BLaER1 (cell line): ENCODE measurements around the gene KIR3DL2.
"Not testable (repeated sequence)": the region's sequence is repeated elsewhere in the genome, so short reads cannot be mapped to it uniquely, and the experiment has no call there.

Source experiments
- H3K27ac ChIP-seq: shearing (Covaris generic); formaldehyde crosslinking; 2 replicates; pipeline ENCODE4 v1.8.1; 2022
- H3K27me3 ChIP-seq: shearing (Covaris generic); formaldehyde crosslinking; 2 replicates; pipeline ENCODE4 v1.8.1; 2022
- H3K36me3 ChIP-seq: shearing (Covaris generic); formaldehyde crosslinking; 2 replicates; pipeline ENCODE4 v1.8.1; 2022
- H3K4me1 ChIP-seq: shearing (Covaris generic); formaldehyde crosslinking; 2 replicates; pipeline ENCODE4 v1.8.1; 2022
- H3K4me2 ChIP-seq: shearing (Covaris generic); formaldehyde crosslinking; 2 replicates; pipeline ENCODE4 v1.8.1; 2022
- H3K4me3 ChIP-seq: shearing (Covaris generic); formaldehyde crosslinking; 2 replicates; pipeline ENCODE4 v1.8.1; 2022
- H3K9ac ChIP-seq: shearing (Covaris generic); formaldehyde crosslinking; 2 replicates; pipeline ENCODE4 v1.8.1; 2022
- H3K9me3 ChIP-seq: shearing (Covaris generic); formaldehyde crosslinking; 2 replicates; pipeline ENCODE4 v1.8.1; 2022
- H4K20me1 ChIP-seq: shearing (Covaris generic); formaldehyde crosslinking; 2 replicates; pipeline ENCODE4 v1.8.1; 2022
- Cebpa-rat ChIP-seq: shearing (Covaris generic); IDR thresholded peaks from 2 replicates; pipeline ENCODE4 v1.8.1; 2022

Gene KIR3DL2

GRCh38 chr19:54875506-54875905 lies 25.3 kb downstream of the KIR3DL2 start:
- H3K9me3 ChIP-seq, result no peaks in the 10 kb centered on the region
- no peak for TF ChIP-seq Cebpa-rat
- no peak overlapping the region for H3K9ac ChIP-seq
- no peaks in the 10 kb centered on the region for H3K27me3 ChIP-seq
- H3K27ac ChIP-seq, result peak overlapping the region; percentile 27; the same call in 1 of the 2 replicates
- H3K36me3 ChIP-seq, result no peaks in the 10 kb centered on the region
- H3K4me2 ChIP-seq, result peak overlapping the region; percentile 47
- H3K4me1 ChIP-seq, result peaks cover 32% of the 10 kb centered on the region
- H4K20me1 ChIP-seq, result no peaks in the 10 kb centered on the region
- H3K4me3 ChIP-seq, result no peak overlapping the region

GRCh38 chr19:54877471-54877870 lies 27.2 kb downstream of the KIR3DL2 start:
- Histone ChIP-seq H4K20me1 (no peaks in the 10 kb centered on the region), H3K9ac (no peak overlapping the region), H3K9me3 (no peaks in the 10 kb centered on the region), H3K27ac (no peak overlapping the region), H3K27me3 (no peaks in the 10 kb centered on the region), H3K4me1 (peaks cover 48% of the 10 kb centered on the region), H3K4me2 (no peak overlapping the region), H3K36me3 (no peaks in the 10 kb centered on the region), H3K4me3 (no peak overlapping the region)
- no peak for TF ChIP-seq Cebpa-rat

- Histone ChIP-seq H3K4me3 (no peak overlapping the region), H3K9me3 (no peaks in the 10 kb centered on the region), H3K36me3 (no peaks in the 10 kb centered on the region), H3K9ac (peak overlapping the region; percentile 27; the same call in 1 of the 2 replicates), H3K4me1 (peaks cover 43% of the 10 kb centered on the region), H3K27me3 (no peaks in the 10 kb centered on the region), H3K4me2 (peak overlapping the region; percentile 78), H3K27ac (no peak overlapping the region), H4K20me1 (no peaks in the 10 kb centered on the region)
- no peak for TF ChIP-seq Cebpa-rat
Observed at GRCh38 chr19:54881884-54882283, 31.6 kb downstream of the KIR3DL2 start.

GRCh38 chr19:54882758-54883157 lies 32.5 kb downstream of the KIR3DL2 start:
- H3K9me3 ChIP-seq, result no peaks in the 10 kb centered on the region
- no peaks in the 10 kb centered on the region for H4K20me1 ChIP-seq
- peaks cover 35% of the 10 kb centered on the region for H3K4me1 ChIP-seq
- no peak for TF ChIP-seq Cebpa-rat
- H3K4me2 ChIP-seq, result peak overlapping the region; percentile 78
- no peaks in the 10 kb centered on the region for H3K36me3 ChIP-seq
- peak overlapping the region; percentile 85 for H3K27ac ChIP-seq
- no peaks in the 10 kb centered on the region for H3K27me3 ChIP-seq
- H3K9ac ChIP-seq, result peak overlapping the region; percentile 62
- no peak overlapping the region for H3K4me3 ChIP-seq

- no peaks in the 10 kb centered on the region for H3K27me3 ChIP-seq
- H3K36me3 ChIP-seq, result no peaks in the 10 kb centered on the region
- H3K4me3 ChIP-seq, result no peak overlapping the region
- peak overlapping the region; percentile 78 for H3K4me2 ChIP-seq
- no peaks in the 10 kb centered on the region for H3K9me3 ChIP-seq
- peak overlapping the region; percentile 62 for H3K9ac ChIP-seq
- H3K27ac ChIP-seq, result peak overlapping the region; percentile 85
- H4K20me1 ChIP-seq, result no peaks in the 10 kb centered on the region
- TF ChIP-seq Cebpa-rat, result no peak
- peaks cover 33% of the 10 kb centered on the region for H3K4me1 ChIP-seq
Observed at GRCh38 chr19:54883228-54883627, 33.0 kb downstream of the KIR3DL2 start.

GRCh38 chr19:54888239-54888638 lies 38.0 kb downstream of the KIR3DL2 start:
- Histone ChIP-seq H3K4me1 (peaks cover 9% of the 10 kb centered on the region), H4K20me1 (no peaks in the 10 kb centered on the region), H3K27ac (no peak overlapping the region), H3K36me3 (no peaks in the 10 kb centered on the region), H3K27me3 (no peaks in the 10 kb centered on the region), H3K9ac (no peak overlapping the region), H3K4me3 (no peak overlapping the region), H3K9me3 (no peaks in the 10 kb centered on the region), H3K4me2 (no peak overlapping the region)
- TF ChIP-seq Cebpa-rat, result no peak

GRCh38 chr19:54889566-54889965 lies 39.3 kb downstream of the KIR3DL2 start:
- no peak overlapping the region for H3K27ac ChIP-seq
- no peak overlapping the region for H3K4me3 ChIP-seq
- no peaks in the 10 kb centered on the region for H3K36me3 ChIP-seq
- H3K4me1 ChIP-seq, result no peaks in the 10 kb centered on the region
- H3K4me2 ChIP-seq, result no peak overlapping the region
- no peak overlapping the region for H3K9ac ChIP-seq
- H3K9me3 ChIP-seq, result no peaks in the 10 kb centered on the region
- H4K20me1 ChIP-seq, result no peaks in the 10 kb centered on the region
- no peaks in the 10 kb centered on the region for H3K27me3 ChIP-seq
- TF ChIP-seq Cebpa-rat, result no peak

- Histone ChIP-seq H3K4me3 (no peak overlapping the region), H3K27ac (no peak overlapping the region), H3K9me3 (no peaks in the 10 kb centered on the region), H3K4me2 (no peak overlapping the region), H3K36me3 (no peaks in the 10 kb centered on the region), H3K9ac (no peak overlapping the region), H3K4me1 (no peaks in the 10 kb centered on the region), H4K20me1 (no peaks in the 10 kb centered on the region), H3K27me3 (no peaks in the 10 kb centered on the region)
- TF ChIP-seq Cebpa-rat, result no peak
Observed at GRCh38 chr19:54893406-54893805, 43.2 kb downstream of the KIR3DL2 start.

GRCh38 chr19:54894106-54894505 lies 43.9 kb downstream of the KIR3DL2 start:
- H3K4me2 ChIP-seq, H3K9ac ChIP-seq, H3K4me3 ChIP-seq, H3K27me3 ChIP-seq, H3K9me3 ChIP-seq, H4K20me1 ChIP-seq, H3K27ac ChIP-seq, H3K4me1 ChIP-seq, H3K36me3 ChIP-seq: not testable (repeated sequence)

- Histone ChIP-seq H3K27ac (no peak overlapping the region), H3K27me3 (no peaks in the 10 kb centered on the region), H3K9me3 (no peaks in the 10 kb centered on the region), H3K36me3 (no peaks in the 10 kb centered on the region), H3K4me3 (no peak overlapping the region), H4K20me1 (no peaks in the 10 kb centered on the region), H3K4me2 (no peak overlapping the region), H3K4me1 (no peaks in the 10 kb centered on the region), H3K9ac (no peak overlapping the region)
- no peak for TF ChIP-seq Cebpa-rat
Observed at GRCh38 chr19:54896036-54896435, 45.8 kb downstream of the KIR3DL2 start.

- not testable (repeated sequence) for H3K4me1 ChIP-seq, H4K20me1 ChIP-seq, H3K4me3 ChIP-seq, H3K9ac ChIP-seq, H3K27me3 ChIP-seq, H3K4me2 ChIP-seq, H3K27ac ChIP-seq, H3K9me3 ChIP-seq, H3K36me3 ChIP-seq
Observed at GRCh38 chr19:54898685-54899084, 48.4 kb downstream of the KIR3DL2 start.

- not testable (repeated sequence) for H3K4me1 ChIP-seq, H4K20me1 ChIP-seq, H3K27me3 ChIP-seq, H3K4me2 ChIP-seq, H3K4me3 ChIP-seq, H3K9me3 ChIP-seq, H3K27ac ChIP-seq, H3K36me3 ChIP-seq, H3K9ac ChIP-seq
Observed at GRCh38 chr19:54899646-54900045, 49.4 kb downstream of the KIR3DL2 start.

GRCh38 chr19:54901153-54901552 lies 50.9 kb downstream of the KIR3DL2 start:
- H4K20me1 ChIP-seq, H3K4me3 ChIP-seq, H3K36me3 ChIP-seq, H3K4me2 ChIP-seq, H3K9ac ChIP-seq, H3K27ac ChIP-seq, H3K27me3 ChIP-seq, H3K9me3 ChIP-seq: not testable (repeated sequence)
- peaks cover 15% of the 10 kb centered on the region for H3K4me1 ChIP-seq
